Stimulated activated CD8-positive, alpha-beta memory T cell treated with anti-CD3 and anti-CD28 coated beads, Interleukin-4, amount 100 ng/mL, for 48 hours (primary cell): ENCODE measurements around the gene MEX3A.
"Not testable (repeated sequence)": the region's sequence is repeated elsewhere in the genome, so short reads cannot be mapped to it uniquely, and the experiment has no call there.

ENCODE experiments used
- DNase-seq: peaks from one replicate; pipeline ENCODE4 v3.0.0-alpha.2; 2020

MEX3A gene, protein sequence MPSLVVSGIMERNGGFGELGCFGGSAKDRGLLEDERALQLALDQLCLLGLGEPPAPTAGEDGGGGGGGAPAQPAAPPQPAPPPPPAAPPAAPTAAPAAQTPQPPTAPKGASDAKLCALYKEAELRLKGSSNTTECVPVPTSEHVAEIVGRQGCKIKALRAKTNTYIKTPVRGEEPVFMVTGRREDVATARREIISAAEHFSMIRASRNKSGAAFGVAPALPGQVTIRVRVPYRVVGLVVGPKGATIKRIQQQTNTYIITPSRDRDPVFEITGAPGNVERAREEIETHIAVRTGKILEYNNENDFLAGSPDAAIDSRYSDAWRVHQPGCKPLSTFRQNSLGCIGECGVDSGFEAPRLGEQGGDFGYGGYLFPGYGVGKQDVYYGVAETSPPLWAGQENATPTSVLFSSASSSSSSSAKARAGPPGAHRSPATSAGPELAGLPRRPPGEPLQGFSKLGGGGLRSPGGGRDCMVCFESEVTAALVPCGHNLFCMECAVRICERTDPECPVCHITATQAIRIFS

DNA sequence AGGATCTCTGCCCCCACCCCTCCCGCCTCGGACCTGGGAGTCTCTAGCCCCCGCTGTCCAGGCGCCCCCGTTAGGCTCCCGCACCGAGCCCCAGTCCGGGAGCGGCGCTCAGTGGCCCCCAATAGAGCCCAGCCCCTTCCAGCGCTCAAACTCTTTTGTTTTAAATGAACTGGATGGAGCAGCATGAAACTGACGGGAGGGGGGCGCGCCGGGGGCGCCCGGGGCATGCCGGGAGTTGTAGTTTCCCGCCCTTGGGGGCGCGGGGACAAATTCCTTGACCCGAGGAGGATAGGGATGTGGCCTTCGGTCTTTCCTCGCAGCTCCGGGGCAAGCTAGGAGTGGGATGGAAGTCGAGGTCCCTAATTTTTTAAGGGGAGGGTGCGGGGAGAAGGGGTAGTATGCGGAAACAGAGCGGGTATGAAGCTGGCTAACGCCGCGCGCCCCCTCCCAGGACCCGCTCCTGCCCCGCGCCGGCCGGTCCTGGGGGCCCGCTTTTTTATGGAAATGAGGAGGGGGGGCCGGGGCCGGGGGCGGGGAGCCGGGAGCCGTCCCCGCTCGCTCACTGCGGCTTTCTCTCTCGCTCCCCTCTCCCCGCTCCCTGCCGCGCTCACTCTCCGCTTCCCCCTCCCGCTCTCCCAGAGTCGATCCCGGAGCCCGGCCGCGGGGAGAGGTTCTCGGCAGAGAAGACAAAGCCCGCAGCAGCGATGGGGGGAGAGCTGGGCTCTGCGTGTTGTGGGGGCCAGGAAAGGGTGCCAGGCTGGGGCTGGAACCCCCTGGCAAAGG, at the start of gene MEX3A:
MEX3A (minus strand) TSS at position 157 of the 783 bp plus-strand sequence. CDS start 467 bp downstream, outside the sequence.
- DNase-seq: peak; percentile 79

DNA sequence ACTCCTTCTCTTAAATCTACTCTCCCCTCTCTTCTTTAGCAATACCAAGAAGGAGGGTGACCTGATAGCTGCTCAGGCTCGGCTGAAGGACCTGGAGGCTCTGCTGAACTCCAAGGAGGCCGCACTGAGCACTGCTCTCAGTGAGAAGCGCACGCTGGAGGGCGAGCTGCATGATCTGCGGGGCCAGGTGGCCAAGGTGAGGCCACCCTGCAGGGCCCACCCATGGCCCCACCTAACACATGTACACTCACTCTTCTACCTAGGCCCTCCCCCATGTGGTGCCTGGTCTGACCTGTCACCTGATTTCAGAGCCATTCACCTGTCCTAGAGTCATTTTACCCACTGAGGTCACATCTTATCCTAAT, 48.3 kb upstream of the MEX3A start:
- no peak for DNase-seq

DNA sequence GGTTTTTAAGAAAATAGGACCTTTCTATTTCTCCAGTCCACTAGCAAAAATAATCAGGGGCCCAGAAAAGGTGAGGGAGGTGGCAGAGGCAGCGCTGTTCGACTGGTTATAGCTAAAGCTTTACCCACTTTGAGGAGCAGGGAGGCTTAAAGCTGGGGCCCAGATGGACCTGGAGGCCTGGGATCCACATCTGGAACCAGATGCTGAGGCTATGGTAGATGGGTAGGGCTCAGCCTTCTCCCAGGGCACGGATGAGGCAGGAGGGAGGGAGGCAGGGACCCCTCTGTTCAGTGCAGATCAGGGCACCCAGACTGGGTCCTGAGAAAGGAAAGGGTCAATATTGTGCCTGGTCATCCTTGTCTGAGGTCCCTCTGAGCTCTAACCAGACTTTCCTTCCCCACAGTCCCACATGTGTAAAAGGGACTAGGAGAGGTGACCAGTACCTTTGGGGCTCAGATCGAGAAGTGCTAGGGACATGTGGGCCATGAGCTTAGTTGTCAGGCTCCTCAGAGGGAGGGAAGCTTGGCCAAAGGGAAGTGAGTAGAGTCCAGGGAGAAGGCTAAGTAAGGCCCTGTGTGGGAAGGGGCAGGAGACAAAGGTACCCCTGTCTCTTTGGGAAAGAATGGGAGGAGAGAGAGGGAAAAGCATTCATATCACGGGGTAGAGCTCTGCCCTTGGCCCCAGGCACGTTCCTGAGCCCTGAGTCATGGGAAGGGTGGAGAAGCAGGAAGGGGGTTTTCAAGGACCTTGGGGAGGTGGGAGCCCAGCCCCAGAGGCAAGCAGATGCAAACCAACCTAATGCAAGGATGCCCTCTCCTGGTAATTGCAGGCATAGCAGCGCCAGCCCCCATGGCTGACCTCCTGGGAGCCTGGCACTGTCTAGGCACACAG, 47.7 kb upstream of the MEX3A start:
- DNase-seq: peak; percentile 95

DNA sequence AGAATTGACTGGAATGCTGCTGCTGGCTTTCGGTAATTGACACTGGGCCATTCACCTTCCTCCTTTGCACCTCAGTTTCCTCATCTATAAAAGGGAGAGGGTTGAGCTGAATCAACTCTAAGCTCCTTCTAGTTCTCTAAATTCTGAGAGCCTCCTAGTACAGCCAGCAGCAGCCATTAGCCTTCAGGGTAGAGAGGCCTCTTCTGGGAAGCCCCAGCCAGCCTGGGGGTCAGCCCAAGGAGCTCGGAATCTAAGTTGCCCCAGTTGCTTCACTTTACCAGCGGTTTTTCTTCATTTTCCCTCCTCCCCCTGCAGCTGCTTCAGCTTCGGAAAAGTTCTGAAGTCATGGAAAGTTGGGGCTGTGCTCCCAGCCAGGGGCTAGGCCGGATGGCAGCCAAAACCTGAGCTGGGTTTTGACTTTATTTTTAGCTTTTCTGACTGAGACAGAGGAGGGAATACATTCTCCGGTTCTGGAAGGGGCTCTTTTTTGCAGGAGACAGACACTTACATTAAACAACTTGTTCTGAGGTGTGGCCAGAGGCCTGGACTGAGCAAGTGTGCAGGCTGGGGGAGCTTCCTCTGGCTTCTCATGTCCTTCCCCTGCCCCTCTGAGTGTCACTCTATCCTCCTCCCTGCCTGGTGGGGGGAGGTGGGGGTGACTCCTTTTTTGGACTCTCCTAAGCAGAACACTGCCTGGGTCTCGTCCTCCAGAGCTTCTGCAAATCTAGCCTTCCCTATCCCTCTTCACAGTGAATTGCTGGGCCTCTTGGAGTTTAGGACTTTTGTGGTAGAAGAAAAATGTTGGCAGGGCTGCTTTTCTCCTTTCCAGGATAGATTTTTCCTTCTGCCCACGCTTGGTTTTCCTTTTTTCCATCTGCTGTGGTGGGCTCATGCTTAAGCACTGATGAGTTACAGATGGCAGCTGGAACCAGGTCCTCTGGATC, 46.7 kb upstream of the MEX3A start:
- no peak for DNase-seq

DNA sequence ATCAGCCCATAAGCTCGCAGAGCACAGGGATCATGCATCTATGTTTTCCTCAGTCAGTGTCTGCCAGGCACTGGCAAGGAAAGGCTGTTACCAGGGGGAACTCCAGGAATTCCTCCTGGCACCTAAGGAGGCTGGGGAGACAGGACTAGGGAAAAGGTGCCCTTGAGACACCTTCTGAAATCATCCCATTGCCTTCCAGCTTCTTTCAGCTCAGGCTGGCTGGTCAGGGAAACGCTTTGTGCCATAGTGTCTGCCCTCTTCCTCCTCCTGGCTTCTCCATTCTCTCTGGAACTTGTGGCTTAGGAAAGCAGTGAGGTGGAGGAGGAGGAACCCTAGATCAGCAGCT, 46.0 kb upstream of the MEX3A start:
- DNase-seq: no peak

DNA sequence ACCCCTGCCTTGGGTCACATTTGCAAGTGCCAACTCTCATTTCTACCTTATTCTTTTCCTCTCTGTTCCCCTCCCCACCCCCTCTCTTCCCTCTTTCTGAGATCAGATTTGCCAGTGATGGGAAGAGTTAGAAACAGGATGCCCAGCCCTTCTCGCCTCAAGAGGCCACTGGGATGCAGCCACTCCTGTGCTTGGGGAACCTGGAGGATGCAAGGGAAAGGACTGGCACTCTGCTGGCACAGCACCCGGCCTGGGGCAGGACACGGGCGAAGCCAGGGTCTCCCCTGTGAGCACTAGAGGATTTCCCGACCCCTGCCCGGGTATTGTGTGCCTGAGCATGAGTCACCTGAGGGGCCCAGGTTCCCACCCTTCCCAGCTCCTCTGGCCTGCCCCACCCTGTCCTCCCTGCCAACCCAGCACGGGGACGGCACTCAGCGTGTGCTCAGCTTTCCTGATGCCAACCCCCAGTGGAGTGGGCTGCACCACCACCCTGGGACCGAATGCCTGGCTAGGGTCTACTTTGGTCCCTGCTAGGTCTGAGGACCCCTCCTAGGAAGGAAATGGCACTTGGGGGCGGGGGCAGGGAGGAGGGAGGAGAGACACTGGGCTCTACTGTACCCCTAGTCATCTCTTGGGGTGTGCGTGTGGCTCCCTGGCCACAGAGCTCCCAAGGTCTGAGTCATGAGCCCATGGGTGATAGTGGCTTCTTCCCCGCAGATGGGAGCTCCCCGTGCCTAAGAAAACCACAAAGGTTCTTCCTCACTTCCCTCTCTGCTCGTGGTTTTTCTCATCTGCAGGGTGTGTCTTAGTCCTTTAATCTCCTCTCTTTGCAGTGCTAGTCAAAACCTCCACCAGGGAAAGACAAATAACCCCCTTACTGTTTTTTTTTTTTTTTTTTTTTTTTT, 44.6 kb upstream of the MEX3A start:
- DNase-seq: peak; percentile 88

DNA sequence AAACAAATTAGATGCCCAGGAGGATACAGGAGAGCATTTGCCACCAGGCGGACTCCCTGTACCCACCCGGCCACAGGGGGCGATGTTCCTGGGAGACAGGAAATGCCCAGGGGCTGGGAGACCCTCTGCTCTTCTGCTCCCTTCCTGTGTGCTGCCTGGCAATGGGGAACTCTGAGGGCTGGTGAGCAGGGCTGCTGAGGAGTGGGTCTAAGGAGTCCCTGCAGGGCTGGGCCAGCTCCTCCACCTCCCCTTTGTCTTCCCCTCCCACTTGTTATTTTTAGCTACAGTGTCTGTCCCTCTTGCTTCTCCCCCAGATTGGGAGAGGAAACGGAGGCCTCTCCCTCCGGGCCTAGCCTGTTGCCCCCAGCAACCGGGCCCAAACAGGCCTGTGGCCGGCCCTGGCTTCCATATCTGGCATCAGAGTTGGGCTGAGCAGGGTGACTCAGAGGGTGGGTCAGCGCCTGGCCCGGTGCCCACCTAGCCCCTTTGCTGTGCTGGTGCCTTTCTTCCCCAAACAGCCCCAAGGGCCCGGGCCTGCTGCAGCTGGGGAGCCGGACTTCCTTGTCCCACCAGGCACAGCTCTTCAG, 43.9 kb upstream of the MEX3A start:
- peak; percentile 80 for DNase-seq

DNA sequence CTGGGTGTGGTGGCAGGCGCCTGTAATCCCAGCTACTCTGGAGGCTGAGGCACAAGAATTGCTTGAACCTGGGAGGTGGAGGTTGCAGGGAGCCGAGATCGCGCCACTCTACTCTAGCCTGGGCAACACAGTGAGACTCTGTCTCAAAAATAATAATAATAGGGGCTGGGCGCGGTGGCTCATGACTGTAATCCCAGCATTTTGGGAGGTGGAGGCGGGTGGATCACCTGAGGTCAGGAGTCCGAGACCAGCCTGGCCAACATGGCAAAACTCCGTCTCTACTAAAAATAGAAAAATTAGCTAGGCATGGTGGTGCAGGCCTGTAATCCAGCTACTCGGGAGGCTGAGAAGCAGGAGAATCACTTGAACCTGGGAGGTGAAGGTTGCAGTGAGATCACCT, 43.3 kb upstream of the MEX3A start:
- DNase-seq: not testable (repeated sequence)

DNA sequence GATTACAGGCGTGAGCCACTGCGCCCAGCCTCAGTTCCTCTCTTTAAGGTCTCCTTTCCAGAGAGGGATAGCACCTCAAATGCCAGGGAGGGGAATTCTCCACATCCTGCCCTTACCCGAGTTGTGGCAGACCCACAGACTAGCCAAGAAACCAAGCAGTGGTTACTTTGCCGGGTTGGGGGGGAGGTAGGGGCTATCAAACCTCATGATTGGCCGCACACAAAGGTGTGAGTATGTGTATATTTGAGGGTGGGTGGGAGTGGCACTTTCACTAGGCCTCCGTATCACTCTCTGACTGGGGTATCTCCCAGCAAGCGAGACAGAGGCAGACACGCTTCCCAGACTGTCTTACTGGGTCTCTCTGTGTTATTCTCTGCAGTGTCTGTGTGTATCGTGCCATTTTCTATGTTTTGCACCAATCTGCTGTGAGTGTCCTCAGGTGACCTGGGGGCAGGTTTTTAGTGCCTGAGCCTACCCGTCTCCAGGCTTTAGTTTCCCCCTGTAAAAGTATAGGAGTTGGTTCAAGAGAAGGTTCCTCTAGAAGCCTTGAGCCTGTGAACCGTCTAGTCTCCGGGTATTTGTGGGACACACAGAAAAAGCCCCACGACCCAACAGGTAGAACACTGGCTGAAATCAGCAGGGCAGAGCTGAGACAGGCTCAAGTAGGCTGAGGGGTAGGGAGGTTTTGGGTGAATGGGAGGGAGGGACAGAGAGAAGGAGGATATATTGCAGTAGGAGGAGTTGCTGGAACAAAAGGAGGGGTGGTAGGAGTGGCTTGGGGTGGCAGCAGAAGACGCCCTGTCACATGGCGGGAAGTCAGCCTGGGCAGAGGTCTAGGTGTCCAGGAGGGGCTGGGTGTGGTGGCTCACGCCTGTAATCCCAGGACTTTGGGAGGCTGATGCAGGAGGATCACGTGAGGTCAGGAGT, 42.6 kb upstream of the MEX3A start:
- peak; percentile 54 for DNase-seq

DNA sequence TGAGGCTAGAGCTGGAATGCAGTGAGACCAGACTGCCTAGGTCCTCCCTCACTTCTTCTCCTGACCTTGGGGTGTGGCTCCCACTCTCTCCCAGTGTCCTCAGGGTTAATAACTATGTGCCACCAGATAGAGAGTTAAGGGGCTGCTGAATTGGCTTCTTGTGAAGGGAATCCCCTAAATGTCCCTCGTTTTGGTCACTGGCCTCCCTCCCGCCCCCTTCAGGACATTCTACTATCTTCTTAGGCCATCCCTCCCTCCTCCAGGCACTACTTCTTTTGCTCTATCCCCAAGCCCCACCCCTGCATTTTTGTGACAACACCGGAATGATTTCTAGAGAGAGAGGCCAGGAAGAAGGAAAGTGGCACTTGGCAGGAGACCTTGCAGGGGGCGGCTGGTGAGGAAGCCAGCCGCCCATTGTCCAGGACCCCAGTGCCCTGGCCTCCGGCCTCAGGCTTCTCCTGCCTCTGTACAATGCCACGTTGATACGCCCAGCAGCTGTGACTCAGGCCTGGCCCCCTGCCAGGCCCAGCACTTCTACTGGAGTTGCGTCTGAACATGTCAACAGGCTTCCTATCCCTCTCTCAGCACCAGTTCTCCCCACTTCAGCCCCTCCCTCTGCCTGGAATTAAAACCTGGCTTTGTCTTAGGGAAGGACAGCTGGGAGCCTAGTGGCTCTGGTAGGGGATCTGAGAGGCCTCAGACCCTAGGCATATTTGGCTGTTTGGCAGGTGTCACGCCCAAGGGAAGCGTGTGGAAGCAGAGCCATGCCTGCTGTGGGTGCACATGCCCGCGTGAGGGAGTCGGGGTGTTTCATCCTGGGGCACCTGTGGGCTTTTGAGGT, 41.3 kb upstream of the MEX3A start:
- DNase-seq: peak; percentile 74

DNA sequence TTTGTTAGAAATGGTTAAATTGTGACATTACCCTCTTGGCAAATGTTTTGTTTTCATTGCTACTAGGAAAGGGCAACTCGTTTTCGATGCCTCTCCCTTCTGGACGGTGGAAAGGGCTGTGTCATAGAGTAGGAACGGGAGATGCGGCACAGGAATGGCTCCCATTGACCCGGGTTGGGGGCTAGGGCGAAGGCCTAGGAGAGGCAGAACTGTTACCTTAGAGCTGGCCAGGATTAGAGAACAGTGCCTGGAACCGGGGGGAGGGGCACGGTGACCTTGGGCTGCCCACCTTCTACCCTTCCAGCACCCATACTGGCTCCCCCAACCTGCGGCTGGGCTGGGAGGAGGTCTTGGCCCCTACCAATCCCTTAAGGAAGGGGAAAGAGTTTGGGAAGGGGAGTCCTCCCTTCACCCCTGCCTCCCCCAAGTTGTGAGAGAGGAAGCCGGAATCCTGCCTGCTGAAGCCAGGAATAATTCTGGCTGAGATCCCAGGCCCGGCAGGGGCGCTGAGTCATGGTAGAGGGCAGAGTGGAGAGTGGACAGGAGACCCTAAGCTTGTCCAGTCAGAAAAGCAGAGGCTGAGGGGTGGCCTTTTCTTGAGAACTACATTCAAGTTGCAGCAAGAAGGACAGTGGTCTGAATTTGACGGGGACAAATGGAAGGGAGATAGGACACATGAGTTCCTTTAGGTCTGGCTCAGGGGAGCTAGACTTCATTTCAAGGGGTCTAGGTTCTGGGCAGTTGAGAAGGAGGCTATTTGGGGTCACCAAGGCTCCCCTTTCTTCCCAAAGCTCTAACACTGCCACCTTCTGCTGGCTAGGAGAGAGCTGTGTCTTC, 40.5 kb upstream of the MEX3A start:
- no peak for DNase-seq

DNA sequence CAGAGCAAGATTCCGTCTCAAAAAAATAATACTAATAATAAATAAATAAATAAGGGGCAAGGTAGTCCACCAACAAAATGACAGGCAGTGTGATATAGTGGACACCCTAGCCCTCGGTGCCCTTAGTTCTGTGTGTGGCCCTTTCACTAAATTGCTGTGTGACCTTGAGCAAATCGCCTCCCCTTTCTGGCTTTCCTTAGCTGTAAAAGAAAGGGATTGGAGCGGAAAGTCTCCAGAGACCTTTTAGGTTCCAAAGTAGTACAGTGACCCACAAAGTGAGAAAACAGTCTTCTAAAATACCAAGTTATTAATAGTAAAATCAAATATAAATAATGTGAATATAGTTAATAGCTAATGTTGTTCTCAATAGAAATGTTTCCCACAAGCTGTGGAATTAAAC, 39.8 kb upstream of the MEX3A start:
- DNase-seq: no peak

DNA sequence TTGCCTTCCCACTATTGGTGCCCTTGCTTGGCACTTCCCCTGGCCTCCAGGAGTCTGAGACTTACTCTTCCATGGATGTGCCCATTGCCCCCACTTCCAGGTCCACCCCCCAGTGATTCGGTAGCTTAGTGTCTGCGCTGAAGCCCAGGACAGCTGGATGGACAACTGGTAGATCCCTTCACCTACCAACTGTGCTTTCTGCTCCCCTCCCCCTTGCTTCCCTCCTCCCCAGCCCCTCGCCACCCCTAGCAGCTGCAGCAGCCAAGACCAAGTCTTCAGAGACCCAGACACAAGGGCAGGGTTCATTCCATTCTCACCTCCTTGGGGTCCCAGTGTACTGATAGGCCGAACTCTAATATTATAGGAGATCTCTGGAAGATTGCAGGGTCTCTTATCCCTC, 39.2 kb upstream of the MEX3A start:
- no peak for DNase-seq

DNA sequence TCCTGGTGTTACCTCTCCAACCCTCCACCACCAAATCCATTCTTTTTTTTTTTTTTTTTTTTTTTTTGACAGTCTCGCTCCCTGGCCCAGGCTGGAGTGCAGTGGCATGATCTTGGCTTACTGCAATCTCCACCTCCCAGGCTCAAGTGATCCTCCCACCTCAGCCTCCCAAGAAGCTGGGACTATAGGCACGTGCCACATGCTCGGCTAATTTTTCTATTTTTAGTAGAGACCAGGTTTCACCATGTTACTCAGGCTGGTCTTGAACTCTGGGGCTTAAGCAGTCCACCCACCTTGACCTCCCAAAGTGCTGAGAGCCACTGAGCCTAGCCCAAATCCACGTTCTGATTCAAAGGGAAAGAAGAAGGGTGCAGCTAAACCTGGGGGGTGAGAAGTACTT, 38.7 kb upstream of the MEX3A start:
- DNase-seq: not testable (repeated sequence)

DNA sequence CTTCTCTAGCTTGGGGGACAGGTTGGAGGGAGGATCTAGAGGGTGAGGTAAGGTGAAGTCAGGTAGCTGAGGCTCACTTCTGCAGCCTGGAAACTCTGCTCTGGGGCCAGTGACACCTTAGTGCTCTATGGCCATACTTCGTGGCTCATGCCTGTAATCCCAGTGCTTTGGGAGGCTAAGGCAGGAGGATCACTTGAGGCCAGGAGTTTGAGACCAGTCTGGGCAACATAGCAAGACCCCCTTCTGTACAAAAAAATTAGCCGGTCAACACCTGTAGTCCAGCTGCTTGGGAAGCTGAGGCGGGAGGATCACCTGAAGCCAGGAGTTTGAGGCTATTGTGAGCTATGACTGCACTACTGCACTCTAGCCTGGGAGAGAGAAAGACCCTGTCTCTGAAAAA, 38.1 kb upstream of the MEX3A start:
- DNase-seq: no peak

DNA sequence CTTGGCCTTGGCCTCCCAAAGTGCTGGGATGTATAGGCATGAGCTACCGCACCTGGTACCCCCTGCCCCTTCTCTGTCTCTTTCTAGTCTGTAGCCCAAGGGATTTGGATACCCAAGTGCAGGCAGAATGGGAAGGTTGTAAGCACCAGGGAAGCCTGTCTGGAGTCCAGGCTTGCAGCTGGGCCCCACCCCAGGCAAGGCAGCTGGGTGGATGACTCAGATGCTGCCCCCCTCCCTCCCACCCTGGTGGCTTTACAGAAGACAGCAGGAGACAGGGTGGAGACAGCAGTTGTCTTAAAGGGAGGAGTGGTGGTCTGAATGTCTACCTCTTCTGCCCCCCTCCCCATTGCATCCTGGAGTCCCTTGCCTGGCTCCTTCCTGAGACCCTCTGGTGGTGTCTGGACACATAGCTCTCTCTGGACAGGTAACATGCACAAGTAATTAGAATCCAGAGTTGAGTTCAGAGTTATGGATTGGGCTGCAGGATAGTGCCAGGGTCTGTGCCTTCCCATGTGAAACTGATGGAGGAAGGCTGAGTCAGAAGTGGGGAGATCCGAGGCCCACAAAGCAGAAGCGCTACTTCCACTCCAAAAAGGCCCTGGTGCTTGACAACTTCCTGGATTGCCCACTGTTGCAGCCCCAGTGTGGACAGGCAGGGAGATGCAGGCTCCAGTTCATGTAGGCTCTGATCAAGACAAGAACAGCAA, 37.4 kb upstream of the MEX3A start:
- no peak for DNase-seq
